Loucy (cell line): Measurements from ENCODE around the gene MRPL34.

Experiments
- H2AFZ ChIP-seq: fragments of 200-600 bp; sonication (generic); 2 replicates; pipeline ENCODE4 v1.6.0; 2016; ENCODE audit warnings: antibody characterized with exemption, mild to moderate bottlenecking, low read length, moderate library complexity
- H3F3A ChIP-seq: fragments of 200-600 bp; 2 replicates; pipeline ENCODE4 v1.6.0; 2016; ENCODE audit warnings: antibody characterized with exemption, low read depth, mild to moderate bottlenecking
- H3K27me3 ChIP-seq: fragments of 200-600 bp; sonication (generic); 2 replicates; pipeline ENCODE4 v1.6.1; 2014; ENCODE audit warnings: low read length, mild to moderate bottlenecking; ENCODE audit not compliant: insufficient read depth, poor library complexity, severe bottlenecking
- H3K36me3 ChIP-seq: fragments of 200-600 bp; sonication (generic); 2 replicates; pipeline ENCODE4 v1.6.1; 2016; ENCODE audit warnings: low read length; ENCODE audit not compliant: insufficient read depth
- H3K4me1 ChIP-seq: fragments of 200-600 bp; sonication (generic); 2 replicates; pipeline ENCODE4 v1.5.1; 2014; ENCODE audit warnings: low read length, mild to moderate bottlenecking; ENCODE audit not compliant: insufficient read depth, poor library complexity, severe bottlenecking
- H3K4me2 ChIP-seq: fragments of 200-600 bp; sonication (generic); 2 replicates; pipeline ENCODE4 v1.6.0; 2014; ENCODE audit warnings: antibody characterized with exemption, low read length, low read depth, mild to moderate bottlenecking; ENCODE audit not compliant: poor library complexity, severe bottlenecking
- H3K4me3 ChIP-seq: fragments of 200-600 bp; sonication (generic); 2 replicates; pipeline ENCODE4 v1.5.1; 2014; ENCODE audit warnings: low read length, mild to moderate bottlenecking, mixed read lengths; ENCODE audit not compliant: poor library complexity, severe bottlenecking
- H3K79me2 ChIP-seq: fragments of 200-600 bp; sonication (generic); 2 replicates; pipeline ENCODE4 v1.6.1; 2014; ENCODE audit warnings: low read length; ENCODE audit not compliant: insufficient read depth
- H3K9ac ChIP-seq: fragments of 200-600 bp; sonication (generic); 2 replicates; pipeline ENCODE4 v1.6.0; 2014; ENCODE audit warnings: mild to moderate bottlenecking, low read depth, low read length, moderate library complexity; ENCODE audit not compliant: poor library complexity, severe bottlenecking
- H3K9me2 ChIP-seq: fragments of 200-600 bp; sonication (generic); replicated peaks from 2 replicates; pipeline ENCODE4 v1.6.1; 2016; ENCODE audit warnings: low read depth, low read length, mixed read lengths
- H3K9me3 ChIP-seq: fragments of 200-600 bp; sonication (generic); 2 replicates; pipeline ENCODE4 v1.6.1; 2014; ENCODE audit warnings: mild to moderate bottlenecking, antibody characterized with exemption, low read length, low read depth; ENCODE audit not compliant: insufficient read depth
- H4K20me1 ChIP-seq: fragments of 200-600 bp; sonication (generic); 2 replicates; pipeline ENCODE4 v1.6.0; 2014; ENCODE audit warnings: antibody characterized with exemption, low read length, mild to moderate bottlenecking; ENCODE audit not compliant: insufficient read depth, poor library complexity, severe bottlenecking
- CTCF ChIP-seq: fragments of 200-600 bp; sonication (generic); conservative IDR thresholded peaks from 2 replicates; pipeline ENCODE4 v1.5.1; 2014; ENCODE audit warnings: mild to moderate bottlenecking, antibody characterized with exemption, low read length
- EZH2phosphoT487 ChIP-seq: fragments of 200-600 bp; IDR thresholded peaks from 2 replicates; pipeline ENCODE4 v1.6.1; 2018; ENCODE audit warnings: antibody characterized with exemption, mild to moderate bottlenecking, moderate library complexity, borderline replicate concordance

The MRPL34 gene

GRCh38 chr19:17324357-17325114 is 18.9 kb downstream of the MRPL34 start:
- Histone ChIP-seq H3K27me3 (no peaks in the 10 kb centered on the region), H2AFZ (no peak overlapping the region), H3K36me3 (peaks cover 23% of the 10 kb centered on the region; the same call in 1 of the 2 replicates), H3K4me2 (no peak overlapping the region), H3F3A (no peaks in the 10 kb centered on the region), H3K4me1 (no peaks in the 10 kb centered on the region), H3K9me2 (no peaks in the 10 kb centered on the region), H3K4me3 (no peak overlapping the region), H3K79me2 (no peaks in the 10 kb centered on the region), H3K9me3 (no peaks in the 10 kb centered on the region), H4K20me1 (no peaks in the 10 kb centered on the region), H3K9ac (no peak overlapping the region)
- TF ChIP-seq EZH2phosphoT487, result no peak
- no peak for TF ChIP-seq CTCF

- H3K9me3 ChIP-seq, result no peaks in the 10 kb centered on the region
- no peak for TF ChIP-seq EZH2phosphoT487
- H3K4me1 ChIP-seq, result no peaks in the 10 kb centered on the region
- no peak overlapping the region for H3K9ac ChIP-seq
- H3K4me2 ChIP-seq, result no peak overlapping the region
- H3K27me3 ChIP-seq, result no peaks in the 10 kb centered on the region
- no peaks in the 10 kb centered on the region for H4K20me1 ChIP-seq
- H3K79me2 ChIP-seq, result no peaks in the 10 kb centered on the region
- H3K4me3 ChIP-seq, result no peak overlapping the region
- H3K36me3 ChIP-seq, result peaks cover 17% of the 10 kb centered on the region; the same call in 1 of the 2 replicates
- H2AFZ ChIP-seq, result no peak overlapping the region
- no peaks in the 10 kb centered on the region for H3F3A ChIP-seq
- H3K9me2 ChIP-seq, result no peaks in the 10 kb centered on the region
These were observed 19.5 kb downstream of the MRPL34 start for GRCh38 chr19:17325133-17325532.

GRCh38 chr19:17325881-17326594 is 20.4 kb downstream of the MRPL34 start:
- Histone ChIP-seq H3K36me3 (peaks cover 10% of the 10 kb centered on the region; the same call in 1 of the 2 replicates), H2AFZ (no peak overlapping the region), H3K4me3 (no peak overlapping the region), H3K4me1 (no peaks in the 10 kb centered on the region), H3K79me2 (no peaks in the 10 kb centered on the region), H3K9me3 (no peaks in the 10 kb centered on the region), H3K4me2 (no peak overlapping the region), H3K27me3 (no peaks in the 10 kb centered on the region), H3K9me2 (no peaks in the 10 kb centered on the region), H4K20me1 (no peaks in the 10 kb centered on the region), H3F3A (no peaks in the 10 kb centered on the region), H3K9ac (no peak overlapping the region)
- TF ChIP-seq CTCF (no peak), EZH2phosphoT487 (no peak)
